ENCODE measurements around the gene ODC1. TPM values are rescaled to one million over a fixed set of nuclear protein-coding genes. Genes with fewer than 3 reads are reported as not detected.

The ODC1 gene
- polyA plus RNA-seq, 4 donors, result 391 to 423 (median 415) TPM

DNA sequence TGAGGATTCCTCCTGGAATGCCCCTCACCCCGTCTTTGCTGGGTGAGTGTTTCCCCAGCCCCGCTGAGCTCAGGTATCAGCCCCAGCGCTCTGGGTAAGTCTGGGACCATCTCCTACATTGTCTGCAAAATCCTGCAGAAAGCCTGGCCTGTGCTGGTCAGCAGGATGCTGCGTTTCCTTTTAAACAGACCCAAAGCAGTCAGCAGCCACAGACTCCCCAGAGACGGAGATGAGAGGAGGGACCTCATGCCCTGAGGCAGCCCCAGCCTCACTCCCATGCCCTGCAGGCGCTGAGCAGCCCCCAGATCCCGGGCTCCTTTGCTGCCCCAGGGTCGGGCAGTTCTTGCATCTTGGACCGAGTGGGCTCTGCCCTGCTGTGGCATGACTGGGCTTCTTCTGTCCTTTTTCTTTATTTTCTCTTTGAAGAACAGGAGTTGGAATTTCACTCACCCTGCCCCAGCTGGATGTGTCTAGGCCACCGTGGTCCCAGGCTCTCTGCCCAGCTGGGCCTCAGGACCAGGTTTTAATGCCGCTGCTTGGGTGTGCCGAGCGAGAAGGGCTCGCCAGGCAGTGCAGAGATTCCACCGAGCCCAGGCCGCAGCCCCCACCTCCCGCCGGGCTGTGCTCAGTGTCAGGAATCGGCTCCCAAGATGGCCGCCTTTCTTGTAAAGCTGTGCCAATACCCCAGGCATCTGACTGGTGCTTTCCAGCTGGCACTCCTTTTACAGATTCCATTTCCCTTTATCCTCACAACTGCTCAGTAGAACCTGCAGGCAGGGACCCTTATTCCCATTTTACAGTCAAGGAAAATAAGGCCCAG lies 43.6 kb downstream of the ODC1 start:
- DNase-seq (ENCODE audit: low read depth in 4 of 4, low spot score in 3 of 4), result no peak

DNA sequence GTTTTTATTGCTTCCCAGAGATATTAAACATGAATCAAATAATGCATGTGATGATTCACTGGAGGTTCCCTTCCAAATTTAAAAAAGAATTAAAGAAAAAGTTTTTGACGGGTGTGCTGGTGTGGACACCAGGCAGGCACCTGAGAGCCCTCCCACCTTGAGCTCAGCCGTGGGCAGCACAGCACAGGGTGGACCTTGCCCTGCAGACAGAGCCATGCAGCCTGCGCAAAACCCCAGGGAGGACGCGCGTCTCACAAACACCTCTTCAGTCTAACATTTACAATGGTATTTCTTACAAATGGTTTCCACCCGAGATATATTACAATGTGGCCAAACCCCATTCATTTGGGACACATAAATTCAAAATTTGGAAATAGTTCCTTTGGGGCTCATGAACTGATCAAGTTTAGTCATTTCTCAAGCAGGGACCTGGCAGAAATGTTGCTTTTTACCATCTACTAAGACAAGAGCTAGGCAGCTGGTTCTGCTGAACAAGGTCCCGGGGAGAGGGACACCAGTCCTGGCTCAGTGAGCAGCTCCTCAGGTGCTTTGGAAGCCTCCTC lies 45.4 kb downstream of the ODC1 start:
- no peak for DNase-seq (ENCODE audit: low read depth in 4 of 4, low spot score in 3 of 4)

DNA sequence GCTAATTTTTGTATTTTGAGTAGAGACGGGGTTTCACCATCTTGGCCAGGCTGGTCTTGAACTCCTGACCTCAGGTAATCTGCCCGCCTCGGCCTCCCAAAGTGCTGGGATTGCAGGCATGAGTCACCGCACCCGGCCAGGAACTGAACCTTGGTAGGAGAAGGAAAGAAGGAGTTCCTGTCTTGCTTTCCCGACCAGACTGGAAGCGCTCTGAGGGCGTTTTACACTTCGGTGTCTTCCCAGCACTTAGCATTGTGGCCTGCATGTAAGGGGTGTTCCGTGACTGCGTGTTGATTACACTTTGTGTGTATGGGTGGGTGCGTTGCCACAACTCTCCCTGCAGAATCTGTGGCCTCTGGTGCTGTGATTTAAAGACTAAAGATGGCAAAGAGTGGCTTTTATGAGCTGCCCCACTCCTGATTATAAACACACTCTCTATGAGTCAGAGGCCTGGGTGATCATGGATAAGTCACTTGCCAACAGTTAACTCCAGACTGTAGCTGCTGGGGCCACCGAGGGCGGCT lies 46.0 kb downstream of the ODC1 start:
- DNase-seq (ENCODE audit: low read depth in 4 of 4, low spot score in 3 of 4), result no peak

DNA sequence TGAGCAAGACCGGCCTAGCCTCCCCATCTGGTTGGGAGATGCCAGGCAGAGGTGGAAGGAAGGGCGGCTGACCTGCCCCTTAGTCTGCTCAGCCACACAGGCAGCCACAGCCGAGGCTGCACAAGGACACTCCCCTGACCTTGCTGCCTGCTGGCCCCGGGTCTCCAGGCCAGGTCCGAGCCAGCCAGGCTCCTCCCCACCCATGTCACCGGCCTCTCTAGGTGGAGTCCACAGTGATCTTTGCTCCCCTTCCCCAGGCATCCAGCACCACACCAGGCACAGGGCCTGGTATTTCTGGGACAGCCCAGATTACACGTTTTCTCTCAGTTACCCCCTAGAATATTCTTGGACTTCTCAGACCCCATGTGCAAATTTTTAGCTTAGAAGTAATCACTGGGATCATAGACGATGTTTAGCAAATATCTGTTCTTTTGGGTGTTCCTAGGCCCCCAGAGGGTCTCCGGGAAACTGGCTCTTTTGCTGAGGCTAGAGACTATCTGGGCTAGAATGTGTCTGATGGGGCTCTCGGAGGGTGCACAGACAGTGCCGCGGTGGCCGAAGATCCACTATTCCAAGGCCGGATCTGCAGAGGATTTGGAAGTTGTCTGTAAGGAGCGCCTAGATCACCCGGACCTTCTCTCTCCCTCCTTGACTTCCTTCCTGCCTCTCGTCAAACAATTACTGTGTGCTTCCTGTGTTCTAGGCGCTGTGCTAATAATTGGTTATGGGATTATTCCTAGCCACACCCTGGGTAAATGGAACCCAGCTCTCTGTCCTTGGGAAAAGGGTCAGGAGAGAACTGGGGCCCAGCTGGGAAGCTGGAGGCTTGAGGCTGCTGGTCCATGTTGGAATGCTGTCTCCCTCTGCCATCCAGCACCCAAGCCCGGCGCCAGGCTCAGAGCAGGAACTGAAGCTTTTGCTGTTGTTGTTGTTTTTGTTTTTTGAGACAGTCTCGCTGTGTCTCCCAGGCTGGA lies 46.9 kb downstream of the ODC1 start:
- no peak for DNase-seq (ENCODE audit: low read depth in 4 of 4, low spot score in 3 of 4)

DNA sequence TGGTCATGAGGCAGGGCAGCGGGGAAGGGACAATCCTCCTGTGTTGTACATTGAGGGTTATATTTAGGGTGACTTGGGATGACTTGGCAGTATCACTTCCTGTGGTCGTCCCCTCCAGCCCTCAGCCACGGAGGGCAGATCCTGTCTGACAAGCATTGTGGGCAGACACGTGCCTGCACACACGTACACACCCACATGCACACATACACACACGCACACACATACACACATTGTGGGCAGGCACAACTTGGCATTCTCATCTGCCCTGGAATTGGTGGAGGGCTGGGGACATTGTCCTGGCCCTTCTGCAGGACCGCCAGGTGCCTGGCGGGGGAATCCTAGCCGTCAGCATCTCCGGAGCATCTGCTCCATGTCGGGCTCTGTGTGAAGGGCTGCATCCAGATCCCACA lies 47.6 kb downstream of the ODC1 start:
- no peak for DNase-seq (ENCODE audit: low read depth in 4 of 4, low spot score in 3 of 4)

DNA sequence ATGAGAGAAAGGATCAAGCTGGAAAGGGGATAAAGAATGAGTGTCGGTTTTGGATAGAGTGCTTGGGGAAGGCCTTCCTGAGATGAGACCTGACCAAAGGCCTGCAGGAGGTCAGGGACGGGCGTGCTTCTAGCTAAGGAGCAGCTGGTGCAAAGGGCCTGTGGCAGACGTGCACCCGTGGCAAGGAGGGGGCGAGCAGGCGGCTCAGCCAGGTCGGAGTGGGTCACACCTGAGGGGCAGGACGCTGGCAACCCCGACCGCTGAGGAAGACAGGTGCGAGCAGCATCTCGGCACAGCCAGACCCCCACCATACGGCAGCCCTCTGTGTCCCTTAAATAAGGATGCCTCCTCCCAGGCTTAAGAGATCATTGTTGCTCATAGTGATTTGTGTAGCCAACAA lies 48.1 kb downstream of the ODC1 start:
- no peak for DNase-seq (ENCODE audit: low read depth in 4 of 4, low spot score in 3 of 4)

DNA sequence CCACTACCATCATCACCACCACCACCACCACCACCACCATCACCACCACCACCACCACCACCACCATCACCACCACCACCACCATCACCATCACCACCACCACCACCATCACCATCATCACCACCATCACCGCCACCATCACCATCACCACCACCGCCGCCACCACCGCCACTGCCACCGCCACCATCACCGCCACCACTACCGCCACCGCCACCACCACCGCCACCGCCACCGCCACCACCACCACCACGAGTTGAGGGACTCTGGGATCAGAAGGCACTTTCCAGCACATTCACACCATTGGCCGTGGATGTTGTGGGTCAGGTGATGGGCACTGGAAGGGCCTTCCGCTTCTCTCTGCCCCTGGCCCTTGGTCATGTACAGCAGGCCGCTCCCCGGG lies 48.8 kb downstream of the ODC1 start:
- no peak for DNase-seq (ENCODE audit: low read depth in 4 of 4, low spot score in 3 of 4)

DNA sequence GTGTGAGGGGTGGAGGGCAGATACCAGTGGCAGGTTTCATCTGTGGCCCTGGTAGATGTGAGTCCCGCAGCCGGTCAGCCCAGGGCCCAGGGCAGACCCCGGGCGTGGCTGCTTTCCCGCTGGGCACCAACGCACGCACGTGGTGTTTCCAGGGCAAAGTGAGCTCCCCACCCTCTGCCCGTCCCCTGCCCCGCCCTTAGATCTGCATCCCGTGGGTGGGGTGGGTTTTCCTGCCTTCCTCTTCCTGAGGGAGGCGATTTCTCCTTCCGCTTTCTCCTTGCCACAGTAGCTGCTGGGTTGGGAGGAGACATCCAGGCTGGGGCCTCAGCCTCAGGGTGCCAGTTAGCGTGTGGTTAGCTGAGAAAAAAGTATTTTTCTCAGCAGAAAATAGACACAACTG lies 49.6 kb downstream of the ODC1 start:
- no peak for DNase-seq (ENCODE audit: low read depth in 4 of 4, low spot score in 3 of 4)

DNA sequence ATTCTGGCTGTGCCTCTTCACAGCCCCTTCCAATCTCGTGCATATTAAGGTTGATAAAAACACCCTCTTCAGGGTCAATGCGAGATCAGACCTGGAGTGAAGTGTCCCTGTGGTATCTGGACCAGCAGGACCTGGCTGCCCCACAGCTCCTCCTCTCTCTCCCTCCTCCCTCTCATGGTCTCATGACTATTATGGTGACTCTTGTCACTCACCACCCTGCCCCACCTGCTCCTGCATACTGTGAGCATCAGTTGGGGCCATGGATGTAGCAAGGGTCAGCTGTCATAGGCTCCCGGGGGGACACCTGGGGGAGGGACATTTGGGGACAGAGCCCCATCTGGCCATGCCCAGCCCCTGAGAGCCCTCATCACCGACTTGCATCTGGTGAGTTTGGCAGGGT lies 50.2 kb downstream of the ODC1 start:
- DNase-seq (ENCODE audit: low read depth in 4 of 4, low spot score in 3 of 4), result no peak

DNA sequence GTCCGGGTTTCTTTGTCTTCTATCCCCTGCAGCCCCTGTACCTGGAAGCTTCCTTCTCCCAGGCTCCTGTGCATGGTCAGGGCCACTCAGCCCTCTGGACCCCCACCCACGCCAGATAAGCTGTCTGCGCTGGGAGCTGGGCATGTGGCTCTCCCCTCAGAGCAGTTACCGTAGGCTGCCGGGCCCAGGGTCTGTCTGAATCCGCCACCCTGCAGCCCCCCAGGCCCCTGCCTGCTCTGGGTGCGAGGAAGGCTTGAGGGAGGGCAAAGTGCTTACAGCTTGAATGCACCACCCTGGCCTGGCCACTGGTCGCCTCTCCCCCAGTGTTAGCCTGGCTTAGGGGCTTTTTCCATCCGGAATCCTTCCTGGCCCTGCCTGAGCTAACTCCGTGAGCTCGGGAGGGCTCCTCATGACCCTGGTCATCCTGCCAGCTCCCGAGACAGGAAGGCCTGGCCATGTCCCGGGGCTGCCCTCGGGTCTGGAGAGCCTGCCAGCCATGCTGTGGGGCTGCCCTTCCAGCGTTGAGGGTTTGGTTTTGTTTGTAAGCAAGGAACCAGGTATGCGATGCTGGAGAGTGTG lies 50.7 kb downstream of the ODC1 start:
- no peak for DNase-seq (ENCODE audit: low read depth in 4 of 4, low spot score in 3 of 4)

DNA sequence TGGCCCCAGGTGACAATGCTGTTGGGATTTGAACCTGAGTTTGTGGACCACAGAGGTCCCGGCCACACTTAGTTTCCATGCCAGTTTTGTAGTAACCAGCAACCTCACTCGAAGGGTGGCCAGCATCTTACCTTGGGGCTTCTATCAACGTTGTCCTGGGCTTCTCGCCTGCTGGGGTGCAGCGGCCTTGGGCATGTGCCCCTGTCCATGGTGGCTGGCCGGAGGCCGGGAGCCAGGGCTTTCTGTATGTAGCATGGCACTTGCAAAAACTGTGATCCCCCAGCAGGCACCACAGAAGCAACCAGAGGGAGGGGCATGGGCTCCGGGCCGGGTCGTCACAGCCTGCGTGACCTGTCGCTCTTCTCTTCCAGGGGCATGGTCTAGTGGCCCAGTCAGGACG lies 51.7 kb downstream of the ODC1 start:
- DNase-seq (ENCODE audit: low read depth in 4 of 4, low spot score in 3 of 4), result no peak

DNA sequence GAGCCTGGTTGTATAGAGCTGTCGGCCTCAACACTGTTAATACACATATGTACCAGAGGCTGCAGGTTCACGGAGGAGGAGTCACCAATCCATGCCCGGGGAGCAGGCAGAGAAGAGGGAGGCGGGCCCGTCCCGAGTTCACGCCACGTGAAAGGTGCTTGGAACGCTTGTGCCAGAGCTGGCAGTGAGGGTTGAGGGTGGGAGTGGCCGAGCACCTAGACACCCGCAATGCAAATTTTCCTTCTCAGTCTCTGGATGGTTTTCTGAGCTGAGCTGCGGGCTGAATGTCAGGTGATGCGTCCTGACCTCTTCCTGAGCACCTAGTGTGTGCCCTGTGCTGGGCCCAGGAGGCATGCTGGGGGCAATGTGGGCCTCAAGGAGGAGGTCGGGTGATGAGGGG lies 52.2 kb downstream of the ODC1 start:
- DNase-seq (ENCODE audit: low read depth in 4 of 4, low spot score in 3 of 4), result no peak

DNA sequence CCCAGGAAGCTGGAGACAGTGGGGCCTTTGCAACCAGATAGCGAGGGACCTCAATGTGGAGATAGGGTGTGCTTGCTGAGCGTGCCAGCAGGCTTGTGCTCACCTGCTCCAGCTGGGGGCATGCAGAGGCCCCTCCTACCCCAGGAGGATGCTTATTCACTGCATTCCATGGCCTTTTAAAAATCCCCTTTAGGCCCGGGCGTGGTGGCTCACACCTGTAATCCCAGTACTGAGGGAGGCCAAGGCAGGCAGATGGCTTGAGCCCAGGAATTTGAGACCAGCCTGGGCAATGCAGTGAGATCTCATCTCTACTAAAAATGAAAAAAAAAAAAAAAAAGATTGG lies 54.5 kb downstream of the ODC1 start:
- DNase-seq (ENCODE audit: low read depth in 4 of 4, low spot score in 3 of 4), result no peak

DNA sequence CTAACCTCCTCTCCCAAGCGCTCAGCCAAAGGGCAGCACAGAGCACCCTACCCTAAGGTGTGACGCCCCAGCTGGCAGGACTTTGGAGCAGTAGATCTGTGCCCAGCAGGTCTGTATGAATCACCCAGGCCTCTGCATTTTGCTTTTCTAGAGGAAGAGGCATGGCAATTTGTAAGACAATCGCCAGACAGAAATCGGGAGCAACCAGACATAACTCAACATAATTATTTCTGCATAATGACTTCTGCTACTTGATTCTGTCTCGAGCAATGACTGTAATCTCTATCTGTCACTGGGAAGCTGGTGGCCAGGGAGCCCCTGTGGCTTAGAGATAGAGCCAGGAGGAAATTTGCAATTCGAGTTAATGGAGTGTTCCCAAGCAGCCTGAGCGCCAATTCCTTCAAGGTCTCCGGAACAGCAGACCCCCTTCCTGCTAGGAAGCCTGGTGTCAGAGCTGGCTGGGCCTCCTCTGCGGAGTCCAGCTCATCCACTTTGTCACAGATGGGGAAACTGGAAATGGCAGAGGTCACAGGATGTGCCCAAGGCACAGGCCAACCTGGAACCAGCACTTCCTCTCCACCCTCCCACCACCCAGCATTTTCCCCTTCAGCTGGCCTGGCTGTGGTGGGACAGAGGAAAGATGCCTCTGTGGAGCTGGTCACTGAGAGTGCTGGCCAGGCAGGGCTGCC lies 55.0 kb downstream of the ODC1 start:
- no peak for DNase-seq (ENCODE audit: low read depth in 4 of 4, low spot score in 3 of 4)

DNA sequence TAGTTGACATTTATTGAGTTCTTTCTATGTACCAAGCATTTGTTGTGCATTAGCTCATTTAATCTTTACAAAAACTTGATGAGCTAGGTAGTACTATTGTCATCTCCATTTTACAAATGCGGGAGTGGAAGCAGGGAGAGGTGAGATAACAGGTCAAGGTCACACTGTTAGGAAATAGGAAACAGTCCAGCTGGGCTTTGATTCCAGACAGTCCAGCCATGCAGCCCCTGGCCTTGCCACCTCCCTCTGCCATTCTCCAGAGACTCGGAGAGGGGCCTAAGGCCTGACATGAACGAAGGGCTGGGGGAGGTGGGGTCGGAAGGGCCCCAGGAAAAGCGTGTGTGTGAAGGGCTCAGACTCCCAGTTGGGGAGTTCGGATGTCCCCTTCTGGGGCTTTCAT lies 55.6 kb downstream of the ODC1 start:
- no peak for DNase-seq (ENCODE audit: low read depth in 4 of 4, low spot score in 3 of 4)

DNA sequence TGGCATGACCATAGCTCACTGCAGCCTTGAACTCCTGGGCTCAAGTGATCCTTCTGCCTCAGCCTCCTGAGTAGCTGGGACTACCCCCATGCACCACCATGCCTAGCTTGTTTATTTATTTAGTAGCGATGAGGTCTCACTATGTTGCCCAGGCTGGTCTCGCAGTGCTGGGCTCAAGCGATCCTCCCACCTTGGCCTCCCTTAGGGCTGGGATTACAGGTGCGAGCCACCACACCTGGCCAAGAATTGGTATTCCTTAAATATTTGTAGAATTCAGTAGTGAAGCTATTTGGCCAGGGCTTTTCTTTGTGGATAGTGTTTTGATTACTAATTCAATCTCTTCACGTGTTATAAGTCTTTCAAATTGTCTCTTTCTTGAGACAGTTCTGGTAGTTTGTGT lies 56.0 kb downstream of the ODC1 start:
- DNase-seq (ENCODE audit: low read depth in 4 of 4, low spot score in 3 of 4), result no peak

DNA sequence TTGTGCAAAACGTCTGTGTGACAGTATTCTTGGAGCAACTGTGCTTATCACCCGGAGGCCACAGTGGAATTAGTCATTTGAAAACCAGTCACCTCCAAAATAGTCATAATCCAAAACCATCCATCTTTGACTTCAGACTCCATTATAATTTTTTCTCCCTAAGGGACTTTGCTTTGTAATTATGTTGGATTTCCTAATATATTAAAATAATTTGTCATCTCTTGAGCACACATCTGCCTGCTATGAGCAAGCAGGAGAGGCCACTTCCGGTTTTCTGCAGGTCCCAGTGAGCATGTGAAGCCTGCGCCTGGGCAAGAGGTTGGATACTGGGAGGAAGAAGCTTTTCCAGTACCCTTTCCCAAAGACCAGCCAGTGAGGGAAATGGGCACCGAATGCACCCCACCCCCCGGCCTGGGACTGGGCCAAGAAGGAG lies 57.7 kb downstream of the ODC1 start:
- no peak for DNase-seq (ENCODE audit: low read depth in 4 of 4, low spot score in 3 of 4)

All from right renal pelvis (tissue), 4 donors.